ENCODE measurements around the gene DCLRE1B.

Gene DCLRE1B

GRCh38 chr1:113951719-113952118 is 46.6 kb downstream of the DCLRE1B start:
- no peak for TF ChIP-seq CTCF (IDR thresholded peaks at IDR 0.05; ENCODE audit: extremely low read depth, insufficient read depth, missing control alignments)
- in situ Hi-C loops (cut with MboI; ENCODE audit: low pct_unique_long_range_greater_than_20kb, low sequenced_read_pairs, unreplicated experiment) = no loop called here
- no peak for DNase-seq (ENCODE audit: low spot score)

- no peak for TF ChIP-seq CTCF (IDR thresholded peaks at IDR 0.05; ENCODE audit: extremely low read depth, insufficient read depth, missing control alignments)
- no peak for DNase-seq (ENCODE audit: low spot score)
- in situ Hi-C loops (cut with MboI; ENCODE audit: low pct_unique_long_range_greater_than_20kb, low sequenced_read_pairs, unreplicated experiment) = no loop called here
These were observed 52.9 kb downstream of the DCLRE1B start for GRCh38 chr1:113957984-113958383.

- no peak for DNase-seq (ENCODE audit: low spot score)
- in situ Hi-C loops (cut with MboI; ENCODE audit: low pct_unique_long_range_greater_than_20kb, low sequenced_read_pairs, unreplicated experiment) = no loop called here
- TF ChIP-seq CTCF (IDR thresholded peaks at IDR 0.05; ENCODE audit: extremely low read depth, insufficient read depth, missing control alignments) = no peak
These were observed 53.6 kb downstream of the DCLRE1B start for GRCh38 chr1:113958691-113959090.

GRCh38 chr1:113963281-113963906 is 58.3 kb downstream of the DCLRE1B start:
- in situ Hi-C loops (cut with MboI; ENCODE audit: low pct_unique_long_range_greater_than_20kb, low sequenced_read_pairs, unreplicated experiment) = no loop called here
- TF ChIP-seq CTCF (IDR thresholded peaks at IDR 0.05; ENCODE audit: extremely low read depth, insufficient read depth, missing control alignments) = no peak
- DNase-seq (ENCODE audit: low spot score) = no peak

Data from GM13977 (cell line).